Measurements from ENCODE around the gene PODXL.

- TF ChIP-seq EZH2 (IDR thresholded peaks at IDR 0.05; ENCODE audit: borderline replicate concordance, low read length) (no peak), CTCF (conservative IDR thresholded peaks at IDR 0.05 in 1 of 2, IDR thresholded peaks at IDR 0.05 in 1 of 2; ENCODE audit: extremely low read depth in 1 of 2, insufficient read depth in 1 of 2, low read depth in 1 of 2, low read length in 2 of 2) (no peak)
Measured at GRCh38 chr7:131501930-131502685, 54.3 kb downstream of the PODXL start.

All from mammary epithelial cell (primary cell).